Lung (tissue), 12 donors: ENCODE results near the gene NHLH2. TPM values are rescaled to one million over a fixed set of nuclear protein-coding genes. Genes with fewer than 3 reads are reported as not detected.

Source experiments
- ATAC-seq: fragments of 200-7000 bp; cut with Tn5 transposase; one replicate; pipeline ENCODE4 v1.9.1; 2020; ENCODE audit warnings: moderate number of reproducible peaks; ENCODE audit not compliant: insufficient read depth, low FRiP score
- DNase-seq, 3 donors: peaks; one replicate each; pipeline ENCODE4 v3.0.0-alpha.2; 2013 to 2017
- H3K27ac ChIP-seq, 2 donors: one replicate each; pipeline ENCODE4 v1.5.1; 2013; ENCODE audit warnings: mild to moderate bottlenecking in 2 of 2, moderate library complexity in 2 of 2, control low read depth in 1 of 2, inconsistent platforms in 1 of 2, low read depth in 1 of 2, low read length in 1 of 2
- H3K27me3 ChIP-seq, 3 donors: one replicate each; pipeline ENCODE4 v1.5.1; 2013; ENCODE audit warnings: low read length in 2 of 3; ENCODE audit not compliant: control insufficient read depth in 3 of 3, insufficient read depth in 3 of 3
- H3K36me3 ChIP-seq, 4 donors: one replicate each; pipeline ENCODE4 v1.5.1; 2013; ENCODE audit warnings: low read length in 4 of 4, mild to moderate bottlenecking in 1 of 4, moderate library complexity in 1 of 4; ENCODE audit not compliant: control insufficient read depth in 4 of 4, insufficient read depth in 4 of 4
- H3K4me1 ChIP-seq, 5 donors: one replicate each; pipeline ENCODE4 v1.5.1; 2013; ENCODE audit warnings: low read length in 5 of 5, mild to moderate bottlenecking in 2 of 5, moderate library complexity in 1 of 5; ENCODE audit not compliant: control insufficient read depth in 5 of 5, insufficient read depth in 5 of 5
- H3K4me3 ChIP-seq: one replicate; pipeline ENCODE4 v1.5.1; 2013; ENCODE audit warnings: mild to moderate bottlenecking, control low read depth, moderate library complexity
- H3K9ac ChIP-seq, 2 donors: one replicate each; pipeline ENCODE4 v1.5.1; 2013; ENCODE audit warnings: low read length in 2 of 2, control low read depth in 1 of 2; ENCODE audit not compliant: insufficient read depth in 1 of 2
- H3K9me3 ChIP-seq, 4 donors: one replicate each; pipeline ENCODE4 v1.5.1; 2013; ENCODE audit warnings: low read length in 3 of 4, mild to moderate bottlenecking in 1 of 4, moderate library complexity in 1 of 4; ENCODE audit not compliant: control insufficient read depth in 4 of 4, insufficient read depth in 3 of 4
- WGBS, 2 donors: extraction: QIAGEN DNeasy Blood & Tissue Kit; methylation state at CpG; one replicate each; pipeline ENCODE4 v1.1.7; 2013; 5-methylcytosine and 5-hydroxymethylcytosine counted together
- polyA plus RNA-seq, 2 donors: library from polyadenylated mRNA; stranded (reverse); fragments of 200-250 nt; gene quantifications; one replicate each; pipeline ENCODE4 v1.2.1, GENCODE V29; 2013
- total RNA-seq, 2 donors: library from RNA; depleted of rRNA in 1 of 2; stranded (reverse); fragments of >200 nt in 1 of 2; gene quantifications; one replicate each; pipeline ENCODE4 v1.2.1, GENCODE V29; 2014 to 2021
- TF ChIP-seq, protein P1 (sequence below): IDR thresholded peaks from 2 replicates; pipeline ENCODE4 v1.5.1; 2012; ENCODE audit warnings: mild to moderate bottlenecking; ENCODE audit errors: control extremely low read depth, extremely low read depth
- donor health status: control.
- donor health status: control.
- donor health status: Bipolar disorder and iron deficiency.
- donor health status: healthy.
- donor health status: DM: yes; HTN: yes; CAD: no.

Gene NHLH2
- total and polyA plus RNA-seq, 4 donors = 0.04 to 0.18 TPM; not detected in 2

DNA sequence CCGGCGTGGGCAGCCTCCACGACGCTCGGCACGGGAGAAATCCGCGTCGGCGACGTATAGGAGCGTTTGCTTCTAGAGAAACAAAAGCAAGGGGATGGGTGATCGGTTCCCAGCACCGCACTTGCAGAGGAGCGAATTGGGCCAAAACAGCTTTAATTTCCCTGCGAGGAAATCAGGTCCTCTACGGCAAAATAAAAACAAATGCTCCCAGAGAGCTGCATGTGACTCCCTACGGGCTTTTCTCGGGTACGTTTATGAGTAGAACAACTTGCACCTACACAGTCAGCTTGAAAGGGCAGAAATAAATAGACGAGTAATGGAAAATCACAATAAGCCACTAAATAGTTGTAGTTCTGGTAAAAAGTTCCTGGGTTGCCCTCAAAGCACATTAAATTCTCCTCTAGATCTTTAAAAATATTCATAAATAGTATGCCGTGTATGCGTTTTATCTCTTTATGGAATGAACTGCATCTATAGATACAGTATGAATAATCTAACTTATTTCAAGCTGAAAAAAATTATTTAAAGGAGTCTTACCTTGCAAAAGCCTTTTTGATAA is 1.2 kb downstream of the NHLH2 start:
- ATAC-seq (no peak), DNase-seq (peak in 2 of 3 donors; percentile 6 to 35)
- no peak overlapping the region for H3K9ac ChIP-seq
- H3K9me3 ChIP-seq = peaks cover 0 to 4% (median 0%) of the 10 kb centered on the region in 4 donors
- H3K27ac ChIP-seq = no peak overlapping the region
- no peak overlapping the region for H3K4me3 ChIP-seq
- peaks cover 0 to 22% (median 0%) of the 10 kb centered on the region in 5 donors for H3K4me1 ChIP-seq
- H3K36me3 ChIP-seq = no peaks in the 10 kb centered on the region
- WGBS, 2 donors = 5 to 8% methylated on average over 23 of the region's 23 CpGs
- H3K27me3 ChIP-seq = peaks cover 11 to 89% (median 80%) of the 10 kb centered on the region in 3 donors
- TF ChIP-seq, protein P1, sequence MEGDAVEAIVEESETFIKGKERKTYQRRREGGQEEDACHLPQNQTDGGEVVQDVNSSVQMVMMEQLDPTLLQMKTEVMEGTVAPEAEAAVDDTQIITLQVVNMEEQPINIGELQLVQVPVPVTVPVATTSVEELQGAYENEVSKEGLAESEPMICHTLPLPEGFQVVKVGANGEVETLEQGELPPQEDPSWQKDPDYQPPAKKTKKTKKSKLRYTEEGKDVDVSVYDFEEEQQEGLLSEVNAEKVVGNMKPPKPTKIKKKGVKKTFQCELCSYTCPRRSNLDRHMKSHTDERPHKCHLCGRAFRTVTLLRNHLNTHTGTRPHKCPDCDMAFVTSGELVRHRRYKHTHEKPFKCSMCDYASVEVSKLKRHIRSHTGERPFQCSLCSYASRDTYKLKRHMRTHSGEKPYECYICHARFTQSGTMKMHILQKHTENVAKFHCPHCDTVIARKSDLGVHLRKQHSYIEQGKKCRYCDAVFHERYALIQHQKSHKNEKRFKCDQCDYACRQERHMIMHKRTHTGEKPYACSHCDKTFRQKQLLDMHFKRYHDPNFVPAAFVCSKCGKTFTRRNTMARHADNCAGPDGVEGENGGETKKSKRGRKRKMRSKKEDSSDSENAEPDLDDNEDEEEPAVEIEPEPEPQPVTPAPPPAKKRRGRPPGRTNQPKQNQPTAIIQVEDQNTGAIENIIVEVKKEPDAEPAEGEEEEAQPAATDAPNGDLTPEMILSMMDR = no peak

DNA sequence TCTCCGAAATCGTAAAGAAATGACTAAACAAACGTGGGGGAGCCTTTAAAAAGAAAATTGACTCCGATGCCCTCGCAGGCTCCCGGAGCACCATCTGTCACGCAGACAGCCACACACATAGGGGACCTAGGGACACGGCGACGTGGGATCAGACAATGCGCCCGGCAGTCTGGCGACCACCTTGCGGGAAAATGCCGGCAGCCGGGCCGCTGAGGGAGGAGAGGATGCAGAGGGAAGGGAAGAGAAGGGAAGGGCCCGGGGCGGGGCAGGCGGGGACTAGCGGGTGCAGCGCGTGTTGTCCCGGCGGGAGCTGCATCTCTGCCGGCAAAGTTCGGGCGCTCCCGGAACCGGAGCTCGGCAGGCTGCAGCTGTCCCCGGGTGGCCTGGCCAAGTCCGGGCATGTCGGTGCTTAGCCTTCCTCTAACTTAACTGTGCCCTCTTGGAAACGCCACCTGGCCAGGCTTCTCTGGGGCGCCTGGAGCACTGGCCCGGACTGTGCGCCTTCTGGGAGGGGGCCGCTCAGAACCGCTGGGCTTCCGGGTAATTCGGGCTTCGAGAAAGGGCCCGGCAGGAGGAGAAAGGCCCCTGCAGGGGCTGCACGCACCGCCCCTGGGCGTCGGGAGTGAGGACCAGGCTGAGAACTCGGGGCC is 1.8 kb downstream of the NHLH2 start:
- DNase-seq (peak; percentile 19 to 39 (median 20)), ATAC-seq (peak; percentile 20)
- Histone ChIP-seq H3K4me3 (peak overlapping the region; percentile 27), H3K9me3 (peaks cover 0 to 4% (median 0%) of the 10 kb centered on the region in 4 donors), H3K36me3 (no peaks in the 10 kb centered on the region), H3K4me1 (peaks cover 0 to 22% (median 0%) of the 10 kb centered on the region in 5 donors), H3K9ac (no peak overlapping the region), H3K27ac (no peak overlapping the region), H3K27me3 (peaks cover 11 to 91% (median 78%) of the 10 kb centered on the region in 3 donors)
- TF ChIP-seq, protein P1 = no peak
- WGBS, 2 donors = 1 to 2% methylated on average over 48 to 49 of the region's 49 CpGs

DNA sequence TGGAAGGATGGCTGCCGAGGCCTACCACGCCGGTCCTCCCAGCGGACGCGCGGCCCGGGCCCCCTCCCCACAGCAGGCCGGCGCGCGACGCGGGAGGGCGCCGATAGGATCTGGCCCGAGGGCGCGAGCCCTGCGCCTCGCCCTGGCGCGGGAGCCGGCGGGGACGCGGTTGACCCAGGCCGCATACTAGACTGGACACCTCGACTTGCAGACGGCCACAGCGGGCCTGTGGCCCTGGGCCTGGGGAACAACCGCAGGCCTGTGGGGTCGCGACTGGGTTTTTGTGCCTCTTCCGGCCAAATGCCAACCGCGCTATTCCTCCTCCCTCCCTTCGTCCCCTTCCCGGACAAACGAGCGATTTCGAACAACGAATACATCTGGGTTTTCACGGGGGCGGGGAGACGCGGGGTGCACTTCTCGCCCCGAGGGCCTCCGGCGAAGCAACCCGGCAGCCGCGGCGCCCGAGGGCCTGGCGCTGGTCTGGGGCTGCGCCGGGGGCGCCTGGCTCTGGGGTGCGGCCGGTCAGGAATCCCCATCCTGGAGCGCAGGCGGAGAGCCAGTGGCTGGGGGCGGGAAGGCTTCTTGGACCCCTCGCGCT is 2.4 kb downstream of the NHLH2 start:
- H3K9ac ChIP-seq = no peak overlapping the region
- DNase-seq (peak; percentile 11 to 24 (median 20)), ATAC-seq (no peak)
- 1 to 2% methylated on average over 55 to 67 of the region's 67 CpGs for WGBS, 2 donors
- H3K4me3 ChIP-seq = no peak overlapping the region
- peaks cover 11 to 91% (median 79%) of the 10 kb centered on the region in 3 donors for H3K27me3 ChIP-seq
- no peaks in the 10 kb centered on the region for H3K36me3 ChIP-seq
- peaks cover 0 to 22% (median 0%) of the 10 kb centered on the region in 5 donors for H3K4me1 ChIP-seq
- TF ChIP-seq, protein P1 = no peak
- H3K9me3 ChIP-seq = peaks cover 0 to 4% (median 0%) of the 10 kb centered on the region in 4 donors
- no peak overlapping the region for H3K27ac ChIP-seq
